ENCODE measurements around the gene PTGES. TPM values are rescaled to one million over a fixed set of nuclear protein-coding genes. Genes with fewer than 3 reads are reported as not detected.
A peak's percentile ranks its signal among the peaks of the same experiment; 100 is the strongest.

PTGES gene
- total and polyA plus RNA-seq, 5 donors from 2014 or later = 0.17 TPM; not detected in 4

- H3K36me3 ChIP-seq (ENCODE audit: control insufficient read depth, insufficient read depth, low read length) = no peaks in the 10 kb centered on the region
- H3K27me3 ChIP-seq (ENCODE audit: control insufficient read depth, insufficient read depth, low read length) = peaks cover 3% of the 10 kb centered on the region
- no peaks in the 10 kb centered on the region for H3K4me1 ChIP-seq (ENCODE audit: control insufficient read depth, insufficient read depth, low read length, poor library complexity, severe bottlenecking)
- Mint-ChIP-seq H3K9me3 (no peaks in the 10 kb centered on the region), H3K4me3 (no peak overlapping the region), H3K36me3 (no peaks in the 10 kb centered on the region), H3K4me1 (peaks cover 0 to 3% (median 0%) of the 10 kb centered on the region in 4 donors), H3K27ac (no peak overlapping the region), H3K27me3 (peaks cover 23% of the 10 kb centered on the region)
- ATAC-seq (ENCODE audit: low read depth in 2 of 2) = no peak
- no peak overlapping the region for H3K4me3 ChIP-seq (ENCODE audit: low read depth, low read length)
- no peak overlapping the region for H3K27ac ChIP-seq (ENCODE audit: insufficient read depth, low read length, poor library complexity, severe bottlenecking)
- no peaks in the 10 kb centered on the region for H3K9me3 ChIP-seq (ENCODE audit: control insufficient read depth in 2 of 2, low read length in 2 of 2)
- no peak for DNase-seq
These were observed 51.3 kb downstream of the PTGES start for GRCh38 chr9:129701549-129701948.

DNA sequence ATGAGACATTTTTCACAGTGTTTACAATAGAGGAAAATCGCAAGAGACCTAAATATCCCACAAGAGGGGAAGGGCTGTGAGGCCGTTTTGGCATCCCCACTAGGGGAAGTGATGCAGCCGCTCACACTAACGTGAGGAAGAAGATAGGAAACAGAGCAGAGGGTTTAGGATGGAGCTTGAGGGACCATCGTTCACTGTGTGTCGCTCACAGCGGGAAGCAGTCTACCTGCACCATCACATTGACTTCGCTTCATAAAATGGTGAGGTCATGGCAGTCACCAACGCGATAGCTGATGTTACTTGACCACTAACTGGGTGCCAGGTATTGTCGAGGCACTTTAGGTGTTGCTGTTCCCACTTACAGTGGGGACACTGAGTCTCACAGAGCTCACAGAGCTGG is 51.8 kb downstream of the PTGES start:
- Histone ChIP-seq H3K4me1 (ENCODE audit: control insufficient read depth, insufficient read depth, low read length, poor library complexity, severe bottlenecking) (no peaks in the 10 kb centered on the region), H3K27me3 (ENCODE audit: control insufficient read depth, insufficient read depth, low read length) (peaks cover 3% of the 10 kb centered on the region), H3K4me3 (ENCODE audit: low read depth, low read length) (no peak overlapping the region), H3K9me3 (ENCODE audit: control insufficient read depth in 2 of 2, low read length in 2 of 2) (no peaks in the 10 kb centered on the region), H3K27ac (ENCODE audit: insufficient read depth, low read length, poor library complexity, severe bottlenecking) (no peak overlapping the region), H3K36me3 (ENCODE audit: control insufficient read depth, insufficient read depth, low read length) (no peaks in the 10 kb centered on the region)
- Mint-ChIP-seq H3K27me3 (peaks cover 25% of the 10 kb centered on the region), H3K4me1 (peaks cover 0 to 3% (median 0%) of the 10 kb centered on the region in 4 donors), H3K4me3 (no peak overlapping the region), H3K9me3 (no peaks in the 10 kb centered on the region), H3K27ac (no peak overlapping the region), H3K36me3 (no peaks in the 10 kb centered on the region)
- DNase-seq (no peak), ATAC-seq (ENCODE audit: low read depth in 2 of 2) (no peak)

DNA sequence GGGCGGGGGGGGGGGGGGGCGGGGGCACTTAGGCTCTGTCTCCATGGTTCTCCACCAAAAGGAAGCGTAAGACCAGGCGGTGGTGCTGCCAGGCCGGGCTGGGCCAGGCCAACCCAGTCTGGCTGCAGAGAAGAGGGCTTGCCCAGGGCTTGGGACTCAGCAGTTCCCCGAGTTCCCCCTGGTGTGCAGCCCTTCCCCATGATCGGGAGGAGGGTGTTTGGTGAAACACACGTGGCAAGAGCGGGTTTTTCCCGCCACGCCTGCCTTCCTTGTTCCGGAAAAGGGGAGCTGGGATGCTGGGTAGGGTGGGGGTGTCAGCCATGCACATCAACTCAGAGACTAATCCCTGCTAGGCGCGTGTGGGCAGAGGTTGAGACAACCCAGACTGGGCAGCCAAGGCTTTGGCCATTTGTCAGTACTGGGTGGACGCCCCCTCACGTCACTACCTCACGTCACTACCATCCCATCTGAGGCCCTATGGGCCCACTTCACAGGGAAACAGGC is 54.5 kb downstream of the PTGES start:
- Mint-ChIP-seq H3K27ac (no peak overlapping the region), H3K27me3 (peaks cover 39% of the 10 kb centered on the region), H3K9me3 (no peaks in the 10 kb centered on the region), H3K4me3 (no peak overlapping the region), H3K4me1 (peaks cover 0 to 3% (median 0%) of the 10 kb centered on the region in 4 donors), H3K36me3 (no peaks in the 10 kb centered on the region)
- no peak for DNase-seq
- no peak for ATAC-seq (ENCODE audit: low read depth in 2 of 2)
- Histone ChIP-seq H3K27ac (ENCODE audit: insufficient read depth, low read length, poor library complexity, severe bottlenecking) (no peak overlapping the region), H3K9me3 (ENCODE audit: control insufficient read depth in 2 of 2, low read length in 2 of 2) (no peaks in the 10 kb centered on the region), H3K27me3 (ENCODE audit: control insufficient read depth, insufficient read depth, low read length) (peaks cover 3% of the 10 kb centered on the region), H3K4me3 (ENCODE audit: low read depth, low read length) (no peak overlapping the region), H3K4me1 (ENCODE audit: control insufficient read depth, insufficient read depth, low read length, poor library complexity, severe bottlenecking) (no peaks in the 10 kb centered on the region), H3K36me3 (ENCODE audit: control insufficient read depth, insufficient read depth, low read length) (no peaks in the 10 kb centered on the region)

DNA sequence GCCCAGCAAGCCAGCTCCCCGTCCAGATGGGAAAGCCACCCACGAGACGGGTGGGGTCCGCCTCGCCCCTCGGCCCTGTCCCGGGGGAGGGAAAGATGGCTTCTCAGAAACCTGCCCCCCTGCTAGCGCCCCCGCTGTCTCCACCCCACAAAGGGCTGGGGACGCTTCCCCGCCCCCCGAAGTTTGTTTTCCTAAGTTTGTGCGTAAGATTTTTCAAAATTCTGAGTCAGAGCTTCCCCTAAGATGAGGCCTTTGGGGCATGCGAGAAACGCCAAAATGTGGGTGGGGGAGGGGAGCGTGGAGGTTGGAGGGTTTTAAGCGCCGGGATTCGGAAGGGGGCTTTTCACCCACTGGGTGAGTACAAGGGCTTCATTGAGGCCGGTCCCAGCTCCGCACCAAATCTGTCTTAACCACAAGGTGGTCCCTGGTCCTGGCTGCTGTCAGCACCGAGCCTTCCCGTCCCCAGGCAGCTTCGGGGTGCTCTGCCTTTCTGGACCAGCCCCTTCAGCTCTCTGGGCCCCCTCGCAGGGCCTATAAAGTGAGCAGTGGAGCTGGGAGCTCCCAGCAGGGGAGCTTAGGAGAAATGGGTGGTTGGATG is 55.1 kb downstream of the PTGES start:
- peaks cover 0 to 3% (median 0%) of the 10 kb centered on the region in 4 donors for H3K4me1 Mint-ChIP-seq
- Histone ChIP-seq H3K4me1 (ENCODE audit: control insufficient read depth, insufficient read depth, low read length, poor library complexity, severe bottlenecking) (no peaks in the 10 kb centered on the region), H3K27me3 (ENCODE audit: control insufficient read depth, insufficient read depth, low read length) (peaks cover 3% of the 10 kb centered on the region), H3K4me3 (ENCODE audit: low read depth, low read length) (no peak overlapping the region), H3K9me3 (ENCODE audit: control insufficient read depth in 2 of 2, low read length in 2 of 2) (no peaks in the 10 kb centered on the region), H3K27ac (ENCODE audit: insufficient read depth, low read length, poor library complexity, severe bottlenecking) (no peak overlapping the region), H3K36me3 (ENCODE audit: control insufficient read depth, insufficient read depth, low read length) (no peaks in the 10 kb centered on the region)
- no peaks in the 10 kb centered on the region for H3K36me3 Mint-ChIP-seq
- peaks cover 39% of the 10 kb centered on the region for H3K27me3 Mint-ChIP-seq
- ATAC-seq (ENCODE audit: low read depth in 2 of 2) (peak in 1 of 2 donors; percentile 15), DNase-seq (no peak)
- no peak overlapping the region for H3K4me3 Mint-ChIP-seq
- no peaks in the 10 kb centered on the region for H3K9me3 Mint-ChIP-seq
- H3K27ac Mint-ChIP-seq = no peak overlapping the region

- Mint-ChIP-seq H3K27me3 (peaks cover 44% of the 10 kb centered on the region), H3K36me3 (no peaks in the 10 kb centered on the region), H3K4me1 (peaks cover 0 to 3% (median 0%) of the 10 kb centered on the region in 4 donors), H3K9me3 (no peaks in the 10 kb centered on the region), H3K4me3 (no peak overlapping the region), H3K27ac (peak overlapping the region in 1 of 3 donors; percentile 69)
- no peaks in the 10 kb centered on the region for H3K4me1 ChIP-seq (ENCODE audit: control insufficient read depth, insufficient read depth, low read length, poor library complexity, severe bottlenecking)
- H3K4me3 ChIP-seq (ENCODE audit: low read depth, low read length) = no peak overlapping the region
- H3K27me3 ChIP-seq (ENCODE audit: control insufficient read depth, insufficient read depth, low read length) = peaks cover 3% of the 10 kb centered on the region
- peaks cover 0 to 2% of the 10 kb centered on the region in 2 experiments for H3K9me3 ChIP-seq (ENCODE audit: control insufficient read depth in 2 of 2, low read length in 2 of 2)
- DNase-seq = no peak
- H3K27ac ChIP-seq (ENCODE audit: insufficient read depth, low read length, poor library complexity, severe bottlenecking) = no peak overlapping the region
- ATAC-seq (ENCODE audit: low read depth in 2 of 2) = peak in 1 of 2 donors; percentile 43
- H3K36me3 ChIP-seq (ENCODE audit: control insufficient read depth, insufficient read depth, low read length) = no peaks in the 10 kb centered on the region
These were observed 55.7 kb downstream of the PTGES start for GRCh38 chr9:129696944-129697655.

GRCh38 chr9:129695870-129696269 is 57.0 kb downstream of the PTGES start:
- no peak overlapping the region for H3K4me3 ChIP-seq (ENCODE audit: low read depth, low read length)
- no peak overlapping the region for H3K27ac ChIP-seq (ENCODE audit: insufficient read depth, low read length, poor library complexity, severe bottlenecking)
- ATAC-seq (ENCODE audit: low read depth in 2 of 2) (no peak), DNase-seq (no peak)
- H3K27me3 Mint-ChIP-seq = peaks cover 44% of the 10 kb centered on the region
- H3K9me3 Mint-ChIP-seq = no peaks in the 10 kb centered on the region
- H3K36me3 Mint-ChIP-seq = no peaks in the 10 kb centered on the region
- no peaks in the 10 kb centered on the region for H3K4me1 ChIP-seq (ENCODE audit: control insufficient read depth, insufficient read depth, low read length, poor library complexity, severe bottlenecking)
- H3K4me1 Mint-ChIP-seq = peaks cover 0 to 3% (median 0%) of the 10 kb centered on the region in 4 donors
- H3K36me3 ChIP-seq (ENCODE audit: control insufficient read depth, insufficient read depth, low read length) = no peaks in the 10 kb centered on the region
- H3K27me3 ChIP-seq (ENCODE audit: control insufficient read depth, insufficient read depth, low read length) = peaks cover 3% of the 10 kb centered on the region
- H3K27ac Mint-ChIP-seq = no peak overlapping the region
- peaks cover 0 to 2% of the 10 kb centered on the region in 2 experiments for H3K9me3 ChIP-seq (ENCODE audit: control insufficient read depth in 2 of 2, low read length in 2 of 2)
- no peak overlapping the region for H3K4me3 Mint-ChIP-seq

GRCh38 chr9:129694243-129694646 is 58.6 kb downstream of the PTGES start:
- Mint-ChIP-seq H3K27ac (no peak overlapping the region), H3K9me3 (no peaks in the 10 kb centered on the region), H3K27me3 (peaks cover 38% of the 10 kb centered on the region), H3K4me3 (no peak overlapping the region), H3K4me1 (peaks cover 0 to 3% (median 0%) of the 10 kb centered on the region in 4 donors), H3K36me3 (no peaks in the 10 kb centered on the region)
- H3K27me3 ChIP-seq (ENCODE audit: control insufficient read depth, insufficient read depth, low read length) = peaks cover 3% of the 10 kb centered on the region
- ATAC-seq (ENCODE audit: low read depth in 2 of 2) (no peak), DNase-seq (no peak)
- H3K27ac ChIP-seq (ENCODE audit: insufficient read depth, low read length, poor library complexity, severe bottlenecking) = no peak overlapping the region
- H3K4me1 ChIP-seq (ENCODE audit: control insufficient read depth, insufficient read depth, low read length, poor library complexity, severe bottlenecking) = no peaks in the 10 kb centered on the region
- no peaks in the 10 kb centered on the region for H3K36me3 ChIP-seq (ENCODE audit: control insufficient read depth, insufficient read depth, low read length)
- H3K9me3 ChIP-seq (ENCODE audit: control insufficient read depth in 2 of 2, low read length in 2 of 2) = peaks cover 0 to 2% of the 10 kb centered on the region in 2 experiments
- H3K4me3 ChIP-seq (ENCODE audit: low read depth, low read length) = no peak overlapping the region
